Brain pericyte (primary cell): ENCODE measurements around the gene DHRS7B.

ENCODE experiments used
- DNase-seq: peaks from one replicate; pipeline ENCODE4 v3.0.0-alpha.2; 2012; ENCODE audit warnings: low read depth, low spot score

DHRS7B gene

DNA sequence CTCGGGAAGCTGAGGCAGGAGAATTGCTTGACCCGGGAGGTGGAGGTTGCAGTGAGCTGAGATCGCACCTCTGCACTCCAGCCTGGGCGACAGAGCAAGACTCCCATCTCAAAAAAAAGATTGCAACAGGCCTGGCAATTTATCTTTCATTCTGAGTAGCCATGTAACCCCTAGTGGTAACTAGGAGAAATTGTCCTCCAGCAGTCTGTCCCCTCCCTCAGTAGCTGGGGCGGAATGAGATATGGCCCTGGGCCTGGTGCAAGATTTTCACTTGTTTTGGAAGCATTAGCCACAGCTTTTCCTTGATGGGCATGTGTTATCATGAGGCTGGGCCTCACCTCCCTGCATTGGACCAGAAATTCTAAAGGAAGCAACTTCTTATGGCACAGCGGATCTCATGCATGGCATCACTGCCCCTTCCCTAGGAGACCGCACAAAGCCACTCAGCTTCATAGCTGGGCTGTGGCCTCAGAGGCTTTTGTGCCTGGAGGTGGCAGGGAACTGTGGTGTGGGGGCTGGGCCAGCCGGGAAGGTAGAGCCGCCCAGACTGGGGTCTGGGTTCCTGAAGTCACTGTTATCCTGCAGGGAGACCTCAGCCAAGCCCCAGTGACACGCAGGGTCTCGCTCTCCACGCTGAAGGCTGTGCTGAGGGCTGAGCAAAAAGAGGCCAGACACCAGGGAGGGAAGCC, 113.1 kb downstream of the DHRS7B start:
- DNase-seq = no peak

DNA sequence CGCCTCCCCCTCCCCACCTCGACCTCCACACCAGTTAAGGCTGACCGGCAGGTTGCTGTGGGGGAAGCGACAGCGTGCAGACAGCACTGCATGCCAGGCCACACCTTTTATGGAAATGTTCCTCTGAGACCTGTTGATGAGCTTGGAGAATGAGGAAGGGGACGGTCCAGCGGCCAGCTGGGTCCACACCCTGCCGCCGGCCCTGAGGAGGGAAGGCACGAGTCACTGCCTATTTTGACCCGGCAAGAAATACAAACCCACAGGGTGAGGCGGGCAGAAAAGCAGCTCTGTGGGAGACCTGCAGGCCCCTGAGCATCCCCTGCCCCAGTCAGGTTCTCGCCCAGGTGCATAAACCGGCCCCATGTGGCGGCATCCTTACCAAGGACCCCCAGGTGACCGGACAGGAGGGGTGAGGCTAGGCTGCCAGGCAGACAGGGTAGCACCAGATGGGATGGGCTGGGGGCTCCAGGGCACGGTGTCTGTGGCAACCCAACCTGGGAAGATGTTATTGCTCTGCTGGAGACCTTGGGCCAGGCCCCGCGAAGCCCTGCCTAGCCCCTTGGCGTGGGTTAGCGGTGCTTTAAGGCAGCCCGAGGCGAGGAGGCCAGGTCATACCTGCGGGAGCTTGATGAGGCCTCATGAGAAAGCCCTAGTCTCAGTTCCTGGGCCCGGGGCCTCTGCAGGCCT, 113.7 kb downstream of the DHRS7B start:
- DNase-seq = no peak
